ENCODE results near the gene SLC7A1. TPM values are rescaled to one million over a fixed set of nuclear protein-coding genes. Genes with fewer than 3 reads are reported as not detected.
A peak's percentile ranks its signal among the peaks of the same experiment; 100 is the strongest.
"Not testable (repeated sequence)": the region's sequence is repeated elsewhere in the genome, so short reads cannot be mapped to it uniquely, and the experiment has no call there.

Gene SLC7A1
- 10 to 100 TPM in 4 of 10 donors, 1 to 10 TPM in 6; 8.1 to 16.6 (median 9.7) TPM for polyA plus RNA-seq (ENCODE audit: insufficient read length in 10 of 10)
- long read RNA-seq, donor 1, full-length matches to known transcripts: 1 of 1 reads
- long read RNA-seq, donor 1, partial matches to known transcripts: 0 of 1 reads
- long read RNA-seq, donor 1, other reads (novel, unspliced or antisense): 0 of 1 reads
- long read RNA-seq, donor 2, full-length matches to known transcripts: 2 of 2 reads
- long read RNA-seq, donor 2, partial matches to known transcripts: 0 of 2 reads
- long read RNA-seq, donor 2, other reads (novel, unspliced or antisense): 0 of 2 reads
- long read RNA-seq, donor 3: 0 reads
- long read RNA-seq, donor 4, full-length matches to known transcripts: 2 of 2 reads
- long read RNA-seq, donor 4, partial matches to known transcripts: 0 of 2 reads
- long read RNA-seq, donor 4, other reads (novel, unspliced or antisense): 0 of 2 reads
- long read RNA-seq, donor 5, full-length matches to known transcripts: 1 of 1 reads
- long read RNA-seq, donor 5, partial matches to known transcripts: 0 of 1 reads
- long read RNA-seq, donor 5, other reads (novel, unspliced or antisense): 0 of 1 reads
- long read RNA-seq, donor 6, full-length matches to known transcripts: 1 of 1 reads
- long read RNA-seq, donor 6, partial matches to known transcripts: 0 of 1 reads
- long read RNA-seq, donor 6, other reads (novel, unspliced or antisense): 0 of 1 reads
- long read RNA-seq, donor 7, full-length matches to known transcripts: 2 of 2 reads
- long read RNA-seq, donor 7, partial matches to known transcripts: 0 of 2 reads
- long read RNA-seq, donor 7, other reads (novel, unspliced or antisense): 0 of 2 reads
- long read RNA-seq, donor 8, full-length matches to known transcripts: 1 of 1 reads
- long read RNA-seq, donor 8, partial matches to known transcripts: 0 of 1 reads
- long read RNA-seq, donor 8, other reads (novel, unspliced or antisense): 0 of 1 reads
- long read RNA-seq, donor 9: 0 reads

DNA sequence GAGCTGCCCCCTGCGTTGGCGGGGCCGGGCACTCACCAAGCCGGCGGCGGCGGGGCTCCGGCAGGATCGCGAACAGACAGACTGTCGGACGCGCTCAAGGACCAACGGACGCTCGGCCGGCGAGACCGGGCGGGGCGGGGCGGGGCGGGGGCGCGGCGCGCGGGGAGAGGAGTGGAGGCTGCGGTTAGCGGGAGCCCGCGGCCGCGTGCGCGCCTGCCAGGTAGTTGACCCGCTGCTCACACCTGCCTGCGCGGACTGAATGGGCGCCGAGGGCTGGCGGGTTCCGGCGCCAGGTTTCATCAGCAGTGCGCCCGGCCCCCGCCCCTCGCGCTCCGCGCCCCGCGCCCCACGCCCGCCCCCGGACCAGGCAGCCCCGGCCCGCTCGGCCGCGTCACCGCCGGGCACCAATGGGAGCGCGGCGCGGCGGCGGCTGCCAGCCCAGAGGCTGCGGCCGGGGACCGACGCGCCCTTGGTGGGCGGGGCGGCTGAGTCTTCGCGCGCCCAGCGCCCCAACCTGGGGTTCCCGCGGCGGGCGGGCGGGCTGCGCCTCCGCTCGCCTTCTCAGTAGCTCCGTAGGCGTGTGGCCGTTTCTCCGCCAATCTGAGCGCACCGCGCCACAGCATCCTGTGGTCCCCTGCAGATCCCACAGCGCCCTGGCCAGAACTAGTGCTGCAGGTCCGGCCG, at the start of gene SLC7A1:
TSS of gene SLC7A1 (minus strand) at position 309 of the 684 bp plus-strand sequence. CDS start 59,500 bp downstream, outside the sequence.
- peak; percentile 80 to 85 (median 85) for DNase-seq

DNA sequence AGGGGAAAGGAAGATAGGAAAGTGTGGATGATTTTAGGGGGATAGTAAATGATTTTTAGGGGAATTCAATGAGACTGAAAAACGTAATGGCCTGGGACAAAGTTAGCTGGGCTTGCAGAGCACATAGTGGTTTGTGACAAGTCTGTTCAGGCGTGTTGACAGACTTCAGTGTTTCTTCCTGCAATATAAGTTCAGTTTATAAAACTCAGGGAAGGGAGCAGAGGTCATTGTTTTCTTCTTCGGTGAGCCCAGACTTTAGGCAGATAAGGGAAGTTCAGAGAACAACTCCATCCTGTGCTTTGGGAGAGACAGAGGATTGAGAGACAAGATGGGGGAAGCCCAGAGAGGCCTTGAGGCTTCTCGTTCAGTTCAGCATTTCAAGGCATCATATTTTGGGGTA, 45.2 kb upstream of the SLC7A1 start:
- no peak for DNase-seq

DNA sequence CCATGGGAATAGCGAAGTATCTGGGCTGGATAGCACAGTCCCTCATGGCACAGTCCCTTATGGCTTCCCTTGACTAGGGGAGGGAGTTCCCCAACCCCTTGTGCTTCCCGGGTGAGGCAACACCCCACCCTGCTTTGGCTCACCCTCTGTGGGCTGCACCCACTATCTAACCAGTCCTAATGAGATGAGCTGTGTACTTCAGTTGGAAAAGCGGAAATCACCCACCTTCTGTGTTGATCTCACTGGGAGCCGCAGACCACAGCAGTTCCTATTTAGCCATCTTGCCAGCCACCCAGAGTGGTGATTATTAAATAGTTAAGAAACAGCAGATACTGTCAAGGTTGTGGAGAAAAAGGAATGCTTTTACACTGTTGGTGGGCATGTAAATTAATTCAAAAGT, 41.3 kb upstream of the SLC7A1 start:
- DNase-seq: not testable (repeated sequence)

DNA sequence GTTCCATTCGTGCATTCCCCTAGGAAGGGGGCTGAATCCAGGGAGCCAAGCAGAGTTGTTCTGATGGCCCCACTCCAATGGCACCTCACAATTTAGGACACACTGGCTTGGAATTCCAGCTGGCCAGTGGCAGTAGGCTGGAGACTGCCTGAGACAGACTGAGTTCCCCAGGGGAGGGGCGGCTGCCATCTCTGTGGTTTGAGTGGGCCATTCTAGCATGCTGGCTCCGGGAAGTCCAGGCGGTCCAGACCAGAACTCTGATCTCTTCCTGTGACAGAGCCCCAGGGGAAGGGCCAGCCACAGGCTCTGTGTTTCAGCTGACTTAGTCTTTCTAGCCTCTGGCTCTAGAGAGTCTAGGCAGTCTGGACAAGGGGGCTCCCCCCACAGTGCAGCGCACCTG, 29.5 kb upstream of the SLC7A1 start:
- no peak for DNase-seq

DNA sequence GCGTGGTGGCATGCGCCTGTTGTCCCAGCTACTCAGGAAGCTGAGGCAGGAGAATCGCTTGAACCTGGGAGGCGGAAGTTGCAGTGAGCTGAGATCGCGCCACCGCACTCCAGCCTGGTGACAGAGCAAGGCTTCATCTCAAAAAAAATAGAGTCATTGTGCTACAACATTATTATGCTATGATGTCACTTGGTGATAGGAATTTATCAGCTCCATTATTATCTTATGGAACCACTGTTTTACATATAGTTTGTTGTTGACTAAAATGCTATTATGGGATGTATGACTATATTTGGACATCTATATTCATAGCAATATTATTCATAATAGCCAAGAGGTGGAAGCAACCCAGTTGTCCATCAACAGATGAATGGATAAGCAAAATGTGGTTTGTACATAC, 26.4 kb upstream of the SLC7A1 start:
- no peak for DNase-seq

DNA sequence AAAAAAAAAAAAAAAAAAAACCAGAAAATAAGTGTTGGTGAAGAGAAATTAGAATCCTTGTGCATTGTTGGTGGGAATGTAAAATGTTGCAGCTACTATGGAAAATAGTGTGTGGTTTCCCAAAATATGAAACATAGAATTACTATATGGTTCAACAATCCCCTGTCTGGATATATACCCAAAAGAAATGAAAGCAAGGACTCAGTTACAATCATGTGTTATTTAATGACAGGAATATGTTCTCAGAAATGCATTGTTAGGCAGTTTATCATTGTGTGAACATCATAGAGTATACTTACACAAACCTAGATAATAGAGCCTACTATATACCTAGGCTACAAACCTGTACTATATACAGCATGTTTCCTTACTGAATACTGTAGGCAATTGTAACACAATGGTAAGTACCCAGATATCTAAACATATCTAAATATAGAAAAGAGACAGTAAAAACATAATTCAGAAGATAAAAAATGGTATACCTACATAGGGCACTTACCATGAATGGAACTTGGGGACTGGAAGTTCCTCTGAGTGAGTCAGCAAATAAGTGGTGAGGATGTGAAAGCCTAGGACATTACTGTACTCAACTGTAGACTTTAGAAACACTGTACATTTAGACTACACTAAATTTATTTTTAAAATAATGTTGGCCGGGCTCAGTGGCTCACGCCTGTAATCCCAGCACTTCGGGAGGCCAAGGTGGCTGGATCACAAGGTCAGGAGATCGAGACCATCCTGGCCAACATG, 25.7 kb upstream of the SLC7A1 start:
- DNase-seq: peak in 1 of 3 donors; percentile 44

DNA sequence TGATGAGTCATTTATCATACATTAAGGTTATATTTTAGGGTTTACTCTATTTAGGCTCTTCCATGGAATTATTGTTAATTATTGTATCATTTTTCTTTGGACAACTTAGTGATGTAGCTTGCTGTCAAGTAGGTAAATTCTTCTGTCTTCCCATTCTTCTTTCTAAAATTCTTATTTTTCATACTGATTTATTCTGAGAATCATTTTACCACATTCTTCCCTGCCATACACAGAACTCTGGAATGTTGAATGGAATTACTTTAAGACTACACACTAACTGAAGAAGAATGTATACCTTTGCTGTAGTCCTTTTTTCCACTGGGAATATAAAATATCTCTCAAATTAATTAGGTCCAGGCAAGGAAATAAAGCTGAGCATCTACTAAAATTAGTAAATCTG, 24.5 kb upstream of the SLC7A1 start:
- peak in 1 of 3 donors; percentile 44 for DNase-seq

DNA sequence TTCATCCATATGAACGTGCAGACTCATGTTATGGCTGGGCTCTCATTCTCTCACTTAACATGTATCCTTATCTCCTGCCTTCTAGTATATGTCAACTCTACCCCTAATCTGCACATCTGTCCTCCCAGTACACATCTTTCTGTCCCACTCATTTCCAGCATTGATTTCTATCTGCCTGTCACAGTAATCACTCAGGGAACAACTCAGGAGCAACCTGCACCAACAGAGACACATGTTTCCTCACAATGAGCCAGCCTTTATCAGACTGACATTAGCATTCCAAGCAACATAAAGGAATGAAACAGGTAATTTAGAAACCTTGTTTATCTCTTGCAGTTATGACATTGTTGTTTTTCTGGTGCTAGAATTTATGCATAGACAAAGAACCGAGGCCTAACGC, 17.6 kb upstream of the SLC7A1 start:
- no peak for DNase-seq

DNA sequence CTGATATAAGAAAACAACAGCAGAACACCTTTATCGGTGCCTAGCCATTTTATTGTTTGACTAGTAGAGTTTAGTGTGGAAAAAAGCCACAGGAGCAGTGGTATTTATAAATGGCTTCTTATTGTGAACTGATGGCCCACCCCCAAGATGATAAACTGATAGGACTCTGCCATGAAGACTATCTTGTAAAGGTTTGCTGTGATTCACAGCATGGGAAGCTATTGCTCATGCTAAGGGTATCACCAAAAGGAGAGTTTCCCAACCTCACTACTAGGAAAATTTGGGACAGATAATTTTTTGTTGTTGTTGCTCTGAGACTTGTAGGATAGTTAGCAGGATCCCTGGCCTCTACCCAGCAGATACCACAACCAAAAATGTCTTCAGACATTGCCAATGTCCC, 12.0 kb upstream of the SLC7A1 start:
- no peak for DNase-seq

DNA sequence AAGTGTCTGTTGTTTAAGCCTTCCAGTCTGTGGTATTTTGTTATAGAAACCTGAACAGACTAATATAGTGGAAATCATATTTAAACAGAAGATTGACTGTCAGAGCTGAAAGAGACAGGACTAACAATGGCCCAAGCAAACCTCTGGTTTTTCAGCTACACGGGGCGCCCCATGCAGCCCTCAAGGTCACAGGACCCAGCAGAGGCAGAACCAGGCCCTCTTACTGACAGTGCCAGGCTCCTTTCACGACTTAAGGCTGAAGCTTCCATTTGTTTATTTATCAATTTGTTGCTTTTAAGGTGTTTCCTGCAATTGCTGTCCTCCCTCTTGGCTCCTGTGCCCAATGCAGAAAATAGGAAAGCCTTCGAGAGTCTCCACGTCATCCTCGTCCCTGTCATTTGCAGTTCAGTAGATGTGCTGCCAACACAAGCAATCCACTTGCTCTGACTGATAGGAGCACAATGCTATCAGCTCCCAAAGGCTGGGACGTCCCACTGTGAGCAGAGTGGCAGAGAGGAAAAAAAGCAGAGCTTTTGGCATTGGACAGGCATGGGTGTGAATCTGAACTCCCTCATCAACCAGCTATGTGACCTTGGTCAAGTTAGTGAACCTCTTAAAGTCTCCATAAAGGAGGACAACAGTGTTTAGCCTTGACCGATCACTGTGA, 10.5 kb upstream of the SLC7A1 start:
- no peak for DNase-seq

DNA sequence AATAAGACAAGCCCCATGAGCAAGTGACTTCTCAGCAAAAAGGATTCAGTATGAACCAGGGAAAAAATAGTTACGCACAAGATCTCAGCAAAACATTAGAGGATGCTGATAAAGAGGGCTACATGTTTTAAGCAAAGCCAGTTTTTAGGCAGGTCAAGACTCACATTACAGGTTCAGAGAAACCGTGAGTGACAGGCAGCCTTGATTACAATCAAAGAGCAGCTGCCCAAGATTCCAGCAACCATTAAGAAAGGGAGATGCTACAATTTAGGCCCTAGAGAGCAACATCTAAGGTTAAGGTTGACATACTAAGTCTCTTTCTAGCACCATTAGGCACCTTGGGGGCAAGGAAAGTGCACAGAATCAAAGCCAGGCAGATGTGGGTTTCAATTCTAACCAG, 2.8 kb upstream of the SLC7A1 start:
- DNase-seq: no peak

DNA sequence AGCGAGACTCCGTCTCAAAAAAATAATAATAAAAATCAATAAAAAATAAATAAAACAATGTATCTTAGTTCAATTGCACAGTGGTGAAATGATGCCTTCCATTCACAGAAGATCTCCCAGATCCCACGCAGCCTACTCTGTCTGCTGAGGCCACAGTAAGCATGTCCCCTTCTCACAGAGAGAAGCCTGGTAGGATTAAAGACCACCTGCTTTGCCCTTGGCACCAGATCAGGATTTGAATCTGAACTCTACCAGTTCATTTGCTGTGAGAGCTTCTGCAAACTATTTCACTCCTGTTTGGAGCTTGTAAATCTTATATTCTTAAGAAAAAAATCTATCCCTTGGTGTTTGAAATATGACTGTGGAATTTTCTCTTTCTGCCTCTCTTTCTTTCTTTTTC, 2.2 kb upstream of the SLC7A1 start:
- peak in 2 of 3 donors; percentile 24 to 44 for DNase-seq

DNA sequence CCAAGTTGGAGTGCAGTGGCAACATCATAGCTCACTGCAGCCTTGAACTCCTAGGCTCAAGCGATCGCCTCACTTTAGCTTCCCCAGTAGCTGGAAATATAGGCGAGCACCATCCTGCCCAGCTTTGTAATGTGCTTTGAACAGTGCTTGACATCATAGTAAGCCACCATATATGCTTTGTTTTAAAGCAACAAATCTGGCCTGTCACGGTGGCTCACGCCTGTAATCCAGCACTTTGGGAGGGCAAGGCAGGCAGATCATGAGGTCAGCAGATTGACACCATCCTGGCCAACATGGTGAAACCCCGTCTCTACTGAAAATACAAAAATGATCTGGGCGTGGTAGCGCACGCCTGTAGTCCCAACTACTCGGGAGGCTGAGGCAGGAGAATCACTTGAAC, 1.8 kb upstream of the SLC7A1 start:
- DNase-seq: no peak

DNA sequence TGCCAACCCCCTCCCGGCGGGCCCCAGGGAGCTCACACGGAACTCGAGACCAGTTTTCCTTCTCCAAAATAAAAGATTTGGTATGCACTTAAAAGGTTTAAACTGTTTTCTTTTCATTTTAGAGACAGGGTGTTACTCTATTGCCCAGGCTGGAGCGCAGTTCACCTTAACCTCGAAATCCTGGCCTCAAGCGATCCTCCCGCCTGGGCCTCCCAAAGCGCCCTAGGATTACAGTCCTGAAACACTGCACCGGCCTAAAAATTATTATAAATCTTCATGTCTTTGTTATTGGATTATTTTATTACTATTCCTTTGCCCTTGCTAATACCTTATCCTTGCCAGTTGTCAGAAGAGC, 553 bp upstream of the SLC7A1 start:
- DNase-seq: no peak

DNA sequence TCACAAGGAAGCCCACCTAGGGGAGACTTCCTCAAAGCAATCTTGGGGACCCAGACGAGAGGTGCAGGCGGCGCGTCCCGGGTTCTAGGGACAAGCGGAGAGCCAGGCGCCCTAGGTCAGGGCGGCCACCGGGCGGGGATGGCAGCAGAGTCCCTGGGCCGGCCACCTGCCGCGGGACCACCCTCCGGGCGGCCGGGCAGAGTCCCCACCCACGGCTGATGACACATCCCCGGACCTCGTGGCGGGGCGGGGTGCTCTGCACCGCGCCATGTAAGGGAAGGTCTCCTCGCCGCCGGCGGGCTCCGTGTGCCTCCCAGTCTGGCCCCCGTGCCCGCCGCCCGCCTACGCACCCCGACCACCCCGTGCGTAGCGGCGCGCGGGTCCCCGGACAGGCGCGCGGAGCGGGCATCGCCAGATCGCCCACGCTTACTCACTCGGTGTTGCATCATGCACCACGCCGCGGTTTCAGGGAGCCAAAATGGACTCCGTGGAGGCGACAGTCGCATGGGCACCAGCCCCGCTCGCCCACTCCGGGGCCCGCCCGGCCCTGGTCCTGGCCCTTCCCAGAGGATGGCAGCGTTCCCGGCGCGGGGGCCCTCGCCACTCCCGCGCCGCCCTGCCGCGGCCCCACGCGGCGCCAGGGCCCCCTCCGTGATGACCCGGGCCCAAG, 643 bp downstream of the SLC7A1 start:
- peak; percentile 26 to 80 (median 48) for DNase-seq

DNA sequence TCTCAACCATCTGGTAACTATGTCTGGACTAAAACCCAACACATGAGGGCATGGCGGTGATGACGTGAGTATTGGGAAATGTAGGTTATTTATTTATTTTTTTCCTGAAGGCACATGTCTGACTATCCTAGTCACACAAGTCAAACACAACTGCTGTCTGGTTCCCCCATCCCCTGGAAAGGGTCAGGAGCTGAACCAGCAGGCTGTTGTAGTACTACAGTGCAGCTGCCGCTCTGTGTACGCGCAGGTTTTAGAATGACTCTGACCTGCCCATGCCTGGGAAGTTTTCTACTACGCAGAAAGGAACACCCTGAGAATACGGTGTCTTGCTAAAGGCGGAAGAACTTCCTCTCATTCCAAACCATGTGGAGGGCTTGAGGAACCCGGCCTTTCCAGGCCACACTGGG, 1.2 kb downstream of the SLC7A1 start:
- DNase-seq: peak; percentile 41 to 70 (median 54)

DNA sequence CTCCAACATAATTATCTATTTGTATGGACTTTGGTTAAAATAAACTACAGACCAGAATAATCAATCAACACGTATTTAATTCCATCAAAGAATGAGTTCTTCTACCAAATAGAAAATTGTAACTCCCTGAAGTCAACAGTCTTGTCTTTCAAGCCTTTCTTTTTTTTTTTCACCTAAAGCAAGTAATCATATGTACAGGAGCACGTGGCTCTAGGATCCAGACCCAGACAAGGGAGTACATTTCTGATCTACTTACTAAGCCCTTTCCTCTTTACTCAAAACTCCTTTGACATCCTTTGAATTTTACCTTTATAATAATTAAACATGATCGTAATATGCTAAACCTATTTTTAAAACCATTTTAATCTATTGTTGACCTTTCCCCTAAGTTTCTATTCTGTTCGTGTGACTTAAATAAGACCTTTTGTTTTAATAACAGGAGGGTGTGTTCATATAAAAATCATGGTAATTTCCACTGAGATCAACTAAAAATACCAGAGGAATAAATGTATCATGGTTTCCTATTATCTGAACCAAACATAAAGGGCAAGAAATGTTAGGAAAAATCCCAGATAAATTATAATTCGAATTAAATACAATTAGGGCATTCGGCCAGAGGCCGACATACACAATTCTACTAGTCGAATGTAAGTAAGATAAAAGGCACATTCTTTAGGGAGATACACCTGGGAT, 1.7 kb downstream of the SLC7A1 start:
- no peak for DNase-seq

DNA sequence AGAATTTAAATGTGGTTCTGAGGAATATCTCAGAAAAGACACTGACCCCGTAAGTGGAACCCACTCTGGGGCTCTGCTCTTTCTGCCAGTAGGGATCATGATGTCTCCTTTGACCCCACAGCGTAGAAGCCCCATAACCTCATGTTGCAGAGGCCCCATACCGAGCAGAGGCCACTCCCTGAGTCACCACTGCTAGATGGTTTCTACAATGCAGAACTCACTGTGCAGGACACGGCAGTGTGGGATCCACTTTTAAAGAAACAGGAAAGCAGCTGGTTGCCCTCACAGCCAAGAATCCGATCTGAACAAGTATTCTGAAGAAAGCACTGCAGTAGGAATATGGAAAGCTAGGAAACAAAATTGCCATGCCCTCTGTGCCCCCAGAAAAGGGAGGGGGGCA, 4.2 kb downstream of the SLC7A1 start:
- no peak for DNase-seq

DNA sequence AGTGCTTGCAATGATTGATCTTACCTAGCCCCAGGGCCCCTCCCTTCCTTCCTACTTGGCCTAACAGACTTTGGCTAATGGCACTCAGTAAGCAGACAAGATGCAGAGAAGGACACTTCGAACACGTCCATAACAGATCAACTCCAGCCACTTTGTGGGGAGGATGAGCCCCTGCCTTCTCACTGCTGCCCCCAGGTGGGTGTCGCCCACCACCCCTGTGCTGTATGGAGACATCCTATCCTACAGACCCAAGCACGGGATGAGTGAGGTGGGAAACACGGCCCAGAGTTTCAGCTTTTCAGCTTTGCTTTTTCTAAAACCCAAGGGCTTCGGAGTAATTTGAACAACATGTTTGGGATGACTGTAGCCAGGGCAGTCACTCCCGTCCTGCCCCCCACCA, 5.5 kb downstream of the SLC7A1 start:
- DNase-seq: no peak

DNA sequence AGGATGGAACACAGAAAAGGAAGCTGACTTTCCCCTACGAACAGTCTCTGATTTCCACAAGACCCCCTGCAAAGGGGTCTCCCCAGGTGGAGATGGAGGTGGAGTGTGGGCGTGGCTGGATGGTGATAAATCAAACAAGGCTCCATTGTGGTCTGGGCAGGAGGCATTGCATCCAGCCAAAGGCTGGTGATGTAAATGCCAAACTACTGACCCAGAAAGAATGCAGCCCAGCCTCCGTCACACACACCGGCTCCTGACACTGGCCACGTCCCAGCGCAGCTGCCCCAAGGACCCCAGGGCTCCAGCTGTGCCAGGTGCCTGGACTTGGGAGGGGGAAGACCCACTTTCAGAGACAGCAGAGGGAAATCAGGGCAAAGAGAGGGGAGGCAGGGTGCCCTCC, 6.3 kb downstream of the SLC7A1 start:
- DNase-seq: no peak

All from muscle of back (tissue), 13 donors.